K562 (cell line): ENCODE results near the gene SLC15A3.

Experiments used
- CTCF ChIP-seq, 3 experiments: IDR thresholded peaks in 2 of 3; conservative IDR thresholded peaks in 1 of 3; 2 replicates each; pipeline ENCODE4 v1.5.1; 2011 to 2012; ENCODE audit warnings: low read length in 3 of 3, mild to moderate bottlenecking in 3 of 3, control low read depth in 2 of 3, improper control_type of control experiment in 1 of 3, inconsistent platforms in 1 of 3, low read depth in 1 of 3, mixed read lengths in 1 of 3, moderate library complexity in 1 of 3; ENCODE audit not compliant: insufficient read depth in 2 of 3
- HNRNPK ChIP-seq: fragments of 200-400 bp; formaldehyde crosslinking; IDR thresholded peaks from one replicate; pipeline ENCODE4 v1.6.1; 2018; ENCODE audit warnings: mild to moderate bottlenecking, low read depth, low read length; ENCODE audit not compliant: poor library complexity, severe bottlenecking
- MAX ChIP-seq: sonication (generic); formaldehyde crosslinking; IDR thresholded peaks from 2 replicates; pipeline ENCODE4 v1.9.0; 2022; ENCODE audit warnings: mild to moderate bottlenecking, missing genetic modification reagents
- SMARCA4 ChIP-seq: fragments of 450-650 bp; IDR thresholded peaks from 2 replicates; pipeline ENCODE4 v1.6.1; 2016
- TAF15 ChIP-seq: fragments of 200-400 bp; formaldehyde crosslinking; IDR thresholded peaks from 2 replicates; pipeline ENCODE4 v1.6.1; 2017; ENCODE audit warnings: mild to moderate bottlenecking, low read depth, low read length, moderate library complexity
- YY1 ChIP-seq, 3 experiments: IDR thresholded peaks; 2 replicates each; pipeline ENCODE4 v1.6.1; 2011; ENCODE audit warnings: low read length in 2 of 3, mild to moderate bottlenecking in 2 of 3, moderate library complexity in 2 of 3, borderline replicate concordance in 1 of 3, control low read depth in 1 of 3, low read depth in 1 of 3; ENCODE audit not compliant: insufficient read depth in 3 of 3, insufficient replicate concordance in 2 of 3, control insufficient read depth in 1 of 3, insufficient read length in 1 of 3; ENCODE audit errors: extremely low read depth in 1 of 3
- ZNF780A ChIP-seq: fragments of 250-450 bp; sonication (Bioruptor Pico); IDR thresholded peaks from 2 replicates; pipeline ENCODE4 v1.5.0; 2021; ENCODE audit warnings: mild to moderate bottlenecking

GRCh38 chr11:60991457-60991856, 39.5 kb upstream of the SLC15A3 start:
- TF ChIP-seq SMARCA4 = no peak
- no peak for TF ChIP-seq ZNF780A (CRISPR knock-in tag)
- no peak for TF ChIP-seq MAX
- TF ChIP-seq YY1 (IDR thresholded peaks at IDR 0.05; ENCODE audit: borderline replicate concordance in 1 of 3, control insufficient read depth in 1 of 3, extremely low read depth in 1 of 3, insufficient read depth in 3 of 3, insufficient read length in 1 of 3, insufficient replicate concordance in 2 of 3, low read depth in 1 of 3, low read length in 2 of 3) = no peak
- TF ChIP-seq TAF15 = no peak
- no peak for TF ChIP-seq CTCF (IDR thresholded peaks at IDR 0.05 in 2 of 3, conservative IDR thresholded peaks at IDR 0.05 in 1 of 3; ENCODE audit: insufficient read depth in 2 of 3, low read depth in 1 of 3, low read length in 3 of 3)
- TF ChIP-seq HNRNPK = no peak
